Measurements from ENCODE around the gene EEF1AKMT3. TPM values are rescaled to one million over a fixed set of nuclear protein-coding genes. Genes with fewer than 3 reads are reported as not detected.

The EEF1AKMT3 gene
- total RNA-seq, 1 experiment from 2014 or later: 5.0 TPM

- H3K4me2 ChIP-seq (ENCODE audit: low read length): no peak overlapping the region
- H3K9ac ChIP-seq (ENCODE audit: low read length): no peak overlapping the region
- ChIA-PET POLR2A (no interaction called here), RAD21 (ENCODE audit: low non-redundant PET in 1 of 2, low total read pairs in 2 of 2, uncharacterized antibody in 2 of 2, unreplicated experiment in 2 of 2) (no interaction called here), CTCF (no interaction called here)
- H3K27me3 ChIP-seq (ENCODE audit: insufficient read depth, low read length): no peaks in the 10 kb centered on the region
- DNase-seq (ENCODE audit: low read depth, low spot score) (no peak), ATAC-seq (no peak)
- intact Hi-C loops (cut with micrococcal nuclease): no loop called here
- H3K9me2 ChIP-seq (ENCODE audit: insufficient read depth): no peaks in the 10 kb centered on the region
- peaks cover 0 to 16% of the 10 kb centered on the region in 2 experiments; a peak in 2 of 4 replicates for H3K4me1 ChIP-seq (ENCODE audit: control insufficient read depth in 1 of 2, insufficient read depth in 2 of 2, low read length in 2 of 2)
- H3K4me3 ChIP-seq (replicated peaks in 1 of 2; ENCODE audit: low read depth in 1 of 2, low read length in 2 of 2): no peak overlapping the region
- no TSS peak for BruUV-seq (replicated peaks)
- no peaks in the 10 kb centered on the region for H3K36me3 ChIP-seq (ENCODE audit: control insufficient read depth in 1 of 2, insufficient read depth in 2 of 2, low read length in 2 of 2)
- no peaks in the 10 kb centered on the region for H4K20me1 ChIP-seq (ENCODE audit: insufficient read depth)
- H2AFZ ChIP-seq (ENCODE audit: low read depth, low read length, poor library complexity, severe bottlenecking): no peak overlapping the region
- H3K9me3 ChIP-seq (ENCODE audit: control insufficient read depth in 1 of 2, insufficient read depth in 1 of 2, low read depth in 1 of 2, low read length in 2 of 2): no peaks in the 10 kb centered on the region
- no peaks in the 10 kb centered on the region for H3K79me2 ChIP-seq (ENCODE audit: insufficient read depth, low read length)
- TF ChIP-seq TCF7L2 (IDR thresholded peaks at IDR 0.05; ENCODE audit: borderline replicate concordance, extremely low read depth, insufficient read depth, insufficient read length) (no peak), SRF (IDR thresholded peaks at IDR 0.05; ENCODE audit: low read depth) (no peak), ELF1 (IDR thresholded peaks at IDR 0.05; ENCODE audit: borderline replicate concordance, low read depth) (no peak), ZNF274 (IDR thresholded peaks at IDR 0.05; ENCODE audit: low read depth, low read length) (no peak), EZH2 (IDR thresholded peaks at IDR 0.05) (no peak), SP1 (IDR thresholded peaks at IDR 0.05; ENCODE audit: low read depth) (no peak), POLR2A (IDR thresholded peaks at IDR 0.05; ENCODE audit: borderline replicate concordance, extremely low read depth, insufficient read depth, insufficient read length) (no peak), RAD21 (IDR thresholded peaks at IDR 0.05; ENCODE audit: low read depth) (no peak), POLR2AphosphoS5 (IDR thresholded peaks at IDR 0.05; ENCODE audit: low read depth, low read length) (no peak), EZH2phosphoT487 (IDR thresholded peaks at IDR 0.05; ENCODE audit: borderline replicate concordance) (no peak), CBX3 (IDR thresholded peaks at IDR 0.05; ENCODE audit: low read depth) (no peak), FOSL1 (IDR thresholded peaks at IDR 0.05; ENCODE audit: low read depth) (no peak)
- TF ChIP-seq, protein P1, sequence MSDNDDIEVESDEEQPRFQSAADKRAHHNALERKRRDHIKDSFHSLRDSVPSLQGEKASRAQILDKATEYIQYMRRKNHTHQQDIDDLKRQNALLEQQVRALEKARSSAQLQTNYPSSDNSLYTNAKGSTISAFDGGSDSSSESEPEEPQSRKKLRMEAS (IDR thresholded peaks at IDR 0.05): no peak
- H3K27ac ChIP-seq (ENCODE audit: low read depth, low read length): no peak overlapping the region
Measured at GRCh38 chr12:57808351-57808750, 35.9 kb downstream of the EEF1AKMT3 start.

DNA sequence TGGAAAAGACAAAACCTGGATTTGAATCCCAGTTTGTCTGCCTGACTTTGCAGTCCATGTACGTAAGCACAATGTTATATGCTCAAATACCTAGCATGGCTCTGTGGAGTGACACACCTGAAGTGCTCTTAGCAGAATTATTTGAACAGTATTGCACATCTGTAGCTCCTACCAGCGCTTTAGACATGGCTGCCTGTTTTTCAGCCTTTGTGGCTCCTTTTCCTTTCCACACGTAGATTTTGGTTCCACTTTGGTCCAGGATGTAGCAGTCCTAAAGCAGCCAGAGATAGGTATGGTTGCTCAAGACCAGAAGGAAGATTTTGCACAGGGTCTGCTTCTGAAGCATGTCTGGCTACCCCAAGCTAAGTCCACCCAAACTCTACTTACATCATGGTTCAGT, 37.0 kb downstream of the EEF1AKMT3 start:
- DNase-seq (ENCODE audit: low read depth, low spot score) (no peak), ATAC-seq (no peak)
- Histone ChIP-seq H3K4me2 (ENCODE audit: low read length) (no peak overlapping the region), H3K36me3 (ENCODE audit: control insufficient read depth in 1 of 2, insufficient read depth in 2 of 2, low read length in 2 of 2) (no peaks in the 10 kb centered on the region), H3K4me3 (replicated peaks in 1 of 2; ENCODE audit: low read depth in 1 of 2, low read length in 2 of 2) (no peak overlapping the region), H3K27ac (ENCODE audit: low read depth, low read length) (no peak overlapping the region), H2AFZ (ENCODE audit: low read depth, low read length, poor library complexity, severe bottlenecking) (no peak overlapping the region), H3K9me3 (ENCODE audit: control insufficient read depth in 1 of 2, insufficient read depth in 1 of 2, low read depth in 1 of 2, low read length in 2 of 2) (no peaks in the 10 kb centered on the region), H3K4me1 (ENCODE audit: control insufficient read depth in 1 of 2, insufficient read depth in 2 of 2, low read length in 2 of 2) (peaks cover 0 to 13% of the 10 kb centered on the region in 2 experiments; a peak in 2 of 4 replicates), H3K9ac (ENCODE audit: low read length) (no peak overlapping the region), H3K79me2 (ENCODE audit: insufficient read depth, low read length) (no peaks in the 10 kb centered on the region), H3K9me2 (ENCODE audit: insufficient read depth) (no peaks in the 10 kb centered on the region), H3K27me3 (ENCODE audit: insufficient read depth, low read length) (no peaks in the 10 kb centered on the region), H4K20me1 (ENCODE audit: insufficient read depth) (no peaks in the 10 kb centered on the region)
- no TSS peak for BruUV-seq (replicated peaks)
- RAD21 ChIA-PET (ENCODE audit: low non-redundant PET in 1 of 2, low total read pairs in 2 of 2, uncharacterized antibody in 2 of 2, unreplicated experiment in 2 of 2): no interaction called here
- POLR2A ChIA-PET: no interaction called here
- intact Hi-C loops (cut with micrococcal nuclease): no loop called here
- CTCF ChIA-PET: no interaction called here
- TF ChIP-seq JUND (IDR thresholded peaks at IDR 0.05) (no peak), EGR1 (IDR thresholded peaks at IDR 0.05; ENCODE audit: low read depth) (no peak), POLR2A (IDR thresholded peaks at IDR 0.05; ENCODE audit: borderline replicate concordance, extremely low read depth, insufficient read depth, insufficient read length) (no peak), ZNF274 (IDR thresholded peaks at IDR 0.05; ENCODE audit: low read depth, low read length) (no peak), YY1 (IDR thresholded peaks at IDR 0.05; ENCODE audit: extremely low read depth, insufficient replicate concordance, low read depth, low read length) (no peak)
- TF ChIP-seq, protein P2, sequence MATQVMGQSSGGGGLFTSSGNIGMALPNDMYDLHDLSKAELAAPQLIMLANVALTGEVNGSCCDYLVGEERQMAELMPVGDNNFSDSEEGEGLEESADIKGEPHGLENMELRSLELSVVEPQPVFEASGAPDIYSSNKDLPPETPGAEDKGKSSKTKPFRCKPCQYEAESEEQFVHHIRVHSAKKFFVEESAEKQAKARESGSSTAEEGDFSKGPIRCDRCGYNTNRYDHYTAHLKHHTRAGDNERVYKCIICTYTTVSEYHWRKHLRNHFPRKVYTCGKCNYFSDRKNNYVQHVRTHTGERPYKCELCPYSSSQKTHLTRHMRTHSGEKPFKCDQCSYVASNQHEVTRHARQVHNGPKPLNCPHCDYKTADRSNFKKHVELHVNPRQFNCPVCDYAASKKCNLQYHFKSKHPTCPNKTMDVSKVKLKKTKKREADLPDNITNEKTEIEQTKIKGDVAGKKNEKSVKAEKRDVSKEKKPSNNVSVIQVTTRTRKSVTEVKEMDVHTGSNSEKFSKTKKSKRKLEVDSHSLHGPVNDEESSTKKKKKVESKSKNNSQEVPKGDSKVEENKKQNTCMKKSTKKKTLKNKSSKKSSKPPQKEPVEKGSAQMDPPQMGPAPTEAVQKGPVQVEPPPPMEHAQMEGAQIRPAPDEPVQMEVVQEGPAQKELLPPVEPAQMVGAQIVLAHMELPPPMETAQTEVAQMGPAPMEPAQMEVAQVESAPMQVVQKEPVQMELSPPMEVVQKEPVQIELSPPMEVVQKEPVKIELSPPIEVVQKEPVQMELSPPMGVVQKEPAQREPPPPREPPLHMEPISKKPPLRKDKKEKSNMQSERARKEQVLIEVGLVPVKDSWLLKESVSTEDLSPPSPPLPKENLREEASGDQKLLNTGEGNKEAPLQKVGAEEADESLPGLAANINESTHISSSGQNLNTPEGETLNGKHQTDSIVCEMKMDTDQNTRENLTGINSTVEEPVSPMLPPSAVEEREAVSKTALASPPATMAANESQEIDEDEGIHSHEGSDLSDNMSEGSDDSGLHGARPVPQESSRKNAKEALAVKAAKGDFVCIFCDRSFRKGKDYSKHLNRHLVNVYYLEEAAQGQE (IDR thresholded peaks at IDR 0.05; ENCODE audit: low read depth): no peak

Measured in HCT116 (cell line).